ENCODE data around the gene RPS3. TPM values are rescaled to one million over a fixed set of nuclear protein-coding genes. Genes with fewer than 3 reads are reported as not detected.

RPS3 gene
- total RNA-seq, 1 experiment from 2014 or later = 1,749 TPM

DNA sequence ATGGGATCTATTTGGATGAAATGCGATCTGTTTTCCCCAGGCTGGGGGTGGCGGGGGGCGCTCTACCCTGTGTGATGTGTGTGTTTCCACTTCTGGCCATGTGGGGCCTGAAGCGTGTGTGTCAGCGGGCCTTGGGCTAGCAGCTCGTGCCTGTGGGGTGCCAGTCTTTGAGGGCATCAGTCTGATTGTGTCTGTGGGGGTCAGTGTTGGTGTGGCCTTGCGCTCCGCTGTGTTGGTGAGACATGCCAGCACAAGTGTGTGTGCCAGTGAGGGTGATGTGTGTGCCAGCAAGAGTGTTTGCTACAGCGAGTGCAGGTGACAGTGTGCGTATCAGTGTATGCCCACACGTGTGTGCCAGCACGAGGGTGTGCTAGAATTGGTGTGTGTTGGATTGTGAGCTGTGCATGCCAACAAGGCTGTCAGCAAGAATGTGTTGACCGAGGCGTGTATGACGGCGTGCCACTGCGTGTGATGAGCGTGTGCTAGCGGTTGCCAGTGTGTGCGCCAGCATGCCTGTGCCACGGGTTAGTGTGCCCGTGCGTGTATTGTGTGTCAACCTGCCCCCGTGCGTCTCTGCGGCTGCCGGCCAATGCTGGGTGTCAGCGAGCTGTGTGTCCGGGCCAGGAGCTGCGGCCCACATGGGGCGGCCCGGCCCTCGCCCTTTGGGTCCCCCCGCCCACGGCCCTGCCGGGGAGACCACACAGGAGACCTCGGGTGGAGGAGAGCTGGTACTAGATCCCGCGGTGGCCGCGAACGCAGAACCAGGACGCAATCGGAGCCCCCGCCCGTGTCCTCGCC is 48.4 kb upstream of the RPS3 start:
- peaks cover 14% of the 10 kb centered on the region for H3K27me3 Mint-ChIP-seq (ENCODE audit: unreplicated experiment)
- intact Hi-C loops (cut with micrococcal nuclease; ENCODE audit: unreplicated experiment) = no loop called here
- peaks cover 47% of the 10 kb centered on the region for H3K4me1 Mint-ChIP-seq (ENCODE audit: low read depth, unreplicated experiment)
- DNase-seq = no peak
- CTCF ChIA-PET = no interaction called here
- H3K4me3 Mint-ChIP-seq (ENCODE audit: low read depth, unreplicated experiment) = peak overlapping the region; percentile 88
- H3K27ac Mint-ChIP-seq (ENCODE audit: unreplicated experiment) = peak overlapping the region; percentile 40
- H3K36me3 Mint-ChIP-seq (ENCODE audit: insufficient read depth, unreplicated experiment) = peaks cover 21% of the 10 kb centered on the region
- no TSS peak for BruUV-seq (replicated peaks)
- H3K9me3 Mint-ChIP-seq (ENCODE audit: low read depth, unreplicated experiment) = no peaks in the 10 kb centered on the region
- TF ChIP-seq, protein P1, sequence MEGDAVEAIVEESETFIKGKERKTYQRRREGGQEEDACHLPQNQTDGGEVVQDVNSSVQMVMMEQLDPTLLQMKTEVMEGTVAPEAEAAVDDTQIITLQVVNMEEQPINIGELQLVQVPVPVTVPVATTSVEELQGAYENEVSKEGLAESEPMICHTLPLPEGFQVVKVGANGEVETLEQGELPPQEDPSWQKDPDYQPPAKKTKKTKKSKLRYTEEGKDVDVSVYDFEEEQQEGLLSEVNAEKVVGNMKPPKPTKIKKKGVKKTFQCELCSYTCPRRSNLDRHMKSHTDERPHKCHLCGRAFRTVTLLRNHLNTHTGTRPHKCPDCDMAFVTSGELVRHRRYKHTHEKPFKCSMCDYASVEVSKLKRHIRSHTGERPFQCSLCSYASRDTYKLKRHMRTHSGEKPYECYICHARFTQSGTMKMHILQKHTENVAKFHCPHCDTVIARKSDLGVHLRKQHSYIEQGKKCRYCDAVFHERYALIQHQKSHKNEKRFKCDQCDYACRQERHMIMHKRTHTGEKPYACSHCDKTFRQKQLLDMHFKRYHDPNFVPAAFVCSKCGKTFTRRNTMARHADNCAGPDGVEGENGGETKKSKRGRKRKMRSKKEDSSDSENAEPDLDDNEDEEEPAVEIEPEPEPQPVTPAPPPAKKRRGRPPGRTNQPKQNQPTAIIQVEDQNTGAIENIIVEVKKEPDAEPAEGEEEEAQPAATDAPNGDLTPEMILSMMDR (IDR thresholded peaks at IDR 0.05; ENCODE audit: unreplicated experiment) = no peak

DNA sequence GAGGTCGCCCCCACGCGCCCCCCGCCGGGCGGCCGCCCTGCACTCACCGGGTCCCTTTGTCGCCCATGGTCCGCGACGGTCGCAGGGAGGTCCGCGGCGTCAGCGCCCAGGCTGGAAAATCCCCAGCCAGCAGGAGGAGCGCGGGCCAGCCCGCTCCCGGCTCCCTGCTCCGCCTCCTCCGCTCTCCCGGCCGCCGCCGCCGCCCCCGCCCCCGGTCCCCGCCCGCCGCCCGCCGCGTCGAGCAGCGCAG is 47.9 kb upstream of the RPS3 start, which contains the start of gene ARRB1:
Gene ARRB1, minus strand, starts transcription at position 121 of the 250 bp plus-strand sequence. Its CDS starts 54 bp downstream, at position 67.
- CTCF ChIA-PET = interaction anchor here (1.2 kb wide), 1 partner anchor 21 kb away, joined by 3 read pairs; no protein-coding TSS in a partner anchor
- DNase-seq = peak; percentile 71
- intact Hi-C loops (cut with micrococcal nuclease; ENCODE audit: unreplicated experiment) = no loop called here

DNA sequence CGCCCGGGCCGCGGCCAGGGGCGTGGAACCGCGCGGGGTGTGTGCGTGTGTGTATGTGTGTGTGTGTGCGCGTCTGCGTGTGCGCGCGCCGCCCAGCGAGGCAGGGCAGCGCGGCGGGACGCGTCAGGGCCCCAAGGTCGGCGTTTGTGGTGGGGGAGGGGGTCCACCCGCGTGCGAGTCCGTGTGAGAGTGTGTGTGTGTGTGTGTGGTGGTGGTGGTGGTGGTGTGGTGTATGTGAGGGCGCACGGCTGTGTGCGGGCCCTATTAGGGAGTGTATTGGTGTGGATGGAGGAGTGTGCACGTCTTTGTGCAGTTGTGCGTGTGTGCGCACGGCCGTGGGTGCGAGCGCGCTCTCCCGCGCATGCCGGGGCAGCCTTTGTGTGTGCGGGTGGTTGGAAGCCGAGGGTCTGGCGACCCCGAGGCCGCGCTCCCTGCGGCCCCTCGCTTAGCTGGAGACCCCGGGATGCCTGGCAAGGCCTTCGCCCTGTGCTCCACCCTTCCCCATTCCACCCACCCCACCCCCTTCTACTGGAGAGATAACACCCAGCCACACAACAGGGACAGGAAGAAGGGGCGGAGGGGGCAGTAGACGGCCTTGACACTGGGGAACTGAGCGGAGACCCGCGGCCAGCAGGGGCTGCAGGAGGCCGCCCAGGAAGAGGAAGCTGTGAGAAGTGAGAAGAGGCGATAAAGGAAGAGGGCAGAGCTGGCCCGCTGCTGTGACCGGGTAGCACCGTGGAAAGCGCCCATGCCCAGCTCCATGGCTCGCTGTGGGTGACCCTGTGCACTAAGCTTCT is 47.3 kb upstream of the RPS3 start:
- no TSS peak for BruUV-seq (replicated peaks)
- Mint-ChIP-seq H3K4me1 (ENCODE audit: low read depth, unreplicated experiment) (peaks cover 47% of the 10 kb centered on the region), H3K27me3 (ENCODE audit: unreplicated experiment) (peaks cover 25% of the 10 kb centered on the region), H3K27ac (ENCODE audit: unreplicated experiment) (no peak overlapping the region), H3K4me3 (ENCODE audit: low read depth, unreplicated experiment) (peak overlapping the region; percentile 88), H3K9me3 (ENCODE audit: low read depth, unreplicated experiment) (no peaks in the 10 kb centered on the region), H3K36me3 (ENCODE audit: insufficient read depth, unreplicated experiment) (peaks cover 21% of the 10 kb centered on the region)
- CTCF ChIA-PET = interaction anchor here (0.7 to 1.4 kb wide), 5 partner anchors 10 to 588 kb away, joined by 3 to 11 read pairs (median 6); no protein-coding TSS in a partner anchor
- peak; percentile 33 for DNase-seq
- TF ChIP-seq, protein P1 (IDR thresholded peaks at IDR 0.05; ENCODE audit: unreplicated experiment) = no peak
- intact Hi-C loops (cut with micrococcal nuclease; ENCODE audit: unreplicated experiment) = no loop called here

More for the DNA sequence above, 47.9 kb upstream of the RPS3 start, which contains the start of gene ARRB1:
- peak within 1 kb of the TSS; percentile 40 for H3K27ac Mint-ChIP-seq (ENCODE audit: unreplicated experiment)
- peaks cover 20% of the 10 kb centered on the region for H3K27me3 Mint-ChIP-seq (ENCODE audit: unreplicated experiment)
- peaks cover 47% of the 10 kb centered on the region for H3K4me1 Mint-ChIP-seq (ENCODE audit: low read depth, unreplicated experiment)
- no TSS peak for BruUV-seq (replicated peaks)
- TF ChIP-seq, protein P1 (IDR thresholded peaks at IDR 0.05; ENCODE audit: unreplicated experiment) = no peak
- peaks cover 21% of the 10 kb centered on the region for H3K36me3 Mint-ChIP-seq (ENCODE audit: insufficient read depth, unreplicated experiment)
- peak within 1 kb of the TSS; percentile 88 for H3K4me3 Mint-ChIP-seq (ENCODE audit: low read depth, unreplicated experiment)
- H3K9me3 Mint-ChIP-seq (ENCODE audit: low read depth, unreplicated experiment) = no peaks in the 10 kb centered on the region

DNA sequence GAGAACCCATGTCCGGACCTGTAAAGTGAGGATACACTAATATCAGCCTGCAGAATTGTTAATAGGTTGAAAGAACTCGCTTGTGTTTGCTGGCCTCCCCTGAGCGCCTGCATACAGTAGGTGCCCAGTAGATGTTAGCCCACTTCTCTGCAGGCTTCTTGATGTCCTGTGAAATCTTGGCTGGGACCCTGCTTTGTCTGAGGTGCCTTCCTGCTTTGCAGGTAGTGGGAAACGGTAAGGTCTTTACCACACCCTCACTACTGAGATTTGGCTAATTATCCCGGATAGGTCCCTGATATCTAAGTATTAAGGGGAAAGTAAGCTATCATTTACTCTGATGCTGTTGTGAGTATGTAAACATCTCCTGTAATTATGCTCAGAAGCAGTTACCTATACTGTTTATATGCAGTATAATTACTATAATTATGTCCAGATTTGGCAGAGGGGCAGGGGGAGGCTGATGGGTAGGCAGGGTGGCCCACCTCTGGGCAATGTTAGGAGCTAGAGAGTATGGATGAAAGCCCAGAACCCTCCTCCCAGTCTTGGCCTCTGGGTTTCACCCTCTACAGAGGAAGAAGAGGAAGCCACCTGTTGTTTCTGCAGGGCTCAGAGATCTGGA is 46.6 kb upstream of the RPS3 start:
- no TSS peak for BruUV-seq (replicated peaks)
- TF ChIP-seq, protein P1 (IDR thresholded peaks at IDR 0.05; ENCODE audit: unreplicated experiment) = no peak
- no peak overlapping the region for H3K27ac Mint-ChIP-seq (ENCODE audit: unreplicated experiment)
- H3K27me3 Mint-ChIP-seq (ENCODE audit: unreplicated experiment) = peaks cover 27% of the 10 kb centered on the region
- CTCF ChIA-PET = interaction anchor here (0.7 to 1.4 kb wide), 5 partner anchors 10 to 588 kb away, joined by 3 to 11 read pairs (median 6); no protein-coding TSS in a partner anchor
- peaks cover 21% of the 10 kb centered on the region for H3K36me3 Mint-ChIP-seq (ENCODE audit: insufficient read depth, unreplicated experiment)
- no peak for DNase-seq
- peaks cover 43% of the 10 kb centered on the region for H3K4me1 Mint-ChIP-seq (ENCODE audit: low read depth, unreplicated experiment)
- intact Hi-C loops (cut with micrococcal nuclease; ENCODE audit: unreplicated experiment) = no loop called here
- H3K9me3 Mint-ChIP-seq (ENCODE audit: low read depth, unreplicated experiment) = no peaks in the 10 kb centered on the region
- H3K4me3 Mint-ChIP-seq (ENCODE audit: low read depth, unreplicated experiment) = peak overlapping the region; percentile 88
